ENCODE results near the gene OLFML1. TPM values are rescaled to one million over a fixed set of nuclear protein-coding genes. Genes with fewer than 3 reads are reported as not detected.

OLFML1 gene
- polyA plus RNA-seq, 1 donor from 2014 or later: not detected

- H3K79me2 ChIP-seq (replicated peaks; ENCODE audit: insufficient read depth, low read length): no peaks in the 10 kb centered on the region
- no peaks in the 10 kb centered on the region for H3K27me3 ChIP-seq (ENCODE audit: insufficient read depth, low read depth, low read length)
- H2AFZ ChIP-seq (ENCODE audit: low read depth, low read length): no peak overlapping the region
- TF ChIP-seq CTCF (IDR thresholded peaks at IDR 0.05; ENCODE audit: poor library complexity, severe bottlenecking) (no peak), POLR2AphosphoS5 (IDR thresholded peaks at IDR 0.05) (no peak), REST (IDR thresholded peaks at IDR 0.05; ENCODE audit: borderline replicate concordance) (no peak), RAD21 (conservative IDR thresholded peaks at IDR 0.05) (no peak), SMC3 (conservative IDR thresholded peaks at IDR 0.05; ENCODE audit: poor library complexity) (no peak), MXI1 (conservative IDR thresholded peaks at IDR 0.05; ENCODE audit: poor library complexity, severe bottlenecking) (no peak), EP300 (conservative IDR thresholded peaks at IDR 0.05; ENCODE audit: poor library complexity, severe bottlenecking) (no peak), EZH2 (IDR thresholded peaks at IDR 0.05; ENCODE audit: borderline replicate concordance, insufficient read depth, low read length, poor library complexity, severe bottlenecking) (no peak), TAF1 (IDR thresholded peaks at IDR 0.05; ENCODE audit: low read depth) (no peak)
- no peak overlapping the region for H3K27ac ChIP-seq (ENCODE audit: low read length)
- H3K9ac ChIP-seq (ENCODE audit: low read length): no peak overlapping the region
- no peaks in the 10 kb centered on the region for H3K36me3 ChIP-seq (ENCODE audit: insufficient read depth, low read length)
- no peak overlapping the region for H3K4me2 ChIP-seq (ENCODE audit: low read length)
- H4K20me1 ChIP-seq (ENCODE audit: insufficient read depth): no peaks in the 10 kb centered on the region
- H3F3A ChIP-seq (ENCODE audit: insufficient read depth, low read length, poor library complexity, severe bottlenecking): no peaks in the 10 kb centered on the region
- H3K9me3 ChIP-seq (ENCODE audit: low read length): no peaks in the 10 kb centered on the region
- no peaks in the 10 kb centered on the region for H3K9me2 ChIP-seq (ENCODE audit: insufficient read depth, low read length)
- no peak overlapping the region for H3K4me3 ChIP-seq (ENCODE audit: low read length)
These were observed 48.7 kb downstream of the OLFML1 start for GRCh38 chr11:7534042-7534378.

- Histone ChIP-seq H3K4me2 (ENCODE audit: low read length) (no peak overlapping the region), H3K27ac (ENCODE audit: low read length) (no peak overlapping the region), H3K9ac (ENCODE audit: low read length) (no peak overlapping the region), H2AFZ (ENCODE audit: low read depth, low read length) (no peak overlapping the region), H3K27me3 (ENCODE audit: insufficient read depth, low read depth, low read length) (no peaks in the 10 kb centered on the region), H3F3A (ENCODE audit: insufficient read depth, low read length, poor library complexity, severe bottlenecking) (no peaks in the 10 kb centered on the region), H3K36me3 (ENCODE audit: insufficient read depth, low read length) (no peaks in the 10 kb centered on the region), H3K79me2 (replicated peaks; ENCODE audit: insufficient read depth, low read length) (no peaks in the 10 kb centered on the region), H4K20me1 (ENCODE audit: insufficient read depth) (no peaks in the 10 kb centered on the region), H3K4me3 (ENCODE audit: low read length) (no peak overlapping the region), H3K9me3 (ENCODE audit: low read length) (no peaks in the 10 kb centered on the region), H3K9me2 (ENCODE audit: insufficient read depth, low read length) (no peaks in the 10 kb centered on the region)
- TF ChIP-seq SMC3 (conservative IDR thresholded peaks at IDR 0.05; ENCODE audit: poor library complexity): no peak
- TF ChIP-seq MXI1 (conservative IDR thresholded peaks at IDR 0.05; ENCODE audit: poor library complexity, severe bottlenecking): no peak
- no peak for TF ChIP-seq EZH2 (IDR thresholded peaks at IDR 0.05; ENCODE audit: borderline replicate concordance, insufficient read depth, low read length, poor library complexity, severe bottlenecking)
- no peak for TF ChIP-seq CTCF (IDR thresholded peaks at IDR 0.05; ENCODE audit: poor library complexity, severe bottlenecking)
- TF ChIP-seq POLR2AphosphoS5 (IDR thresholded peaks at IDR 0.05): no peak
- no peak for TF ChIP-seq RAD21 (conservative IDR thresholded peaks at IDR 0.05)
- TF ChIP-seq EP300 (conservative IDR thresholded peaks at IDR 0.05; ENCODE audit: poor library complexity, severe bottlenecking): no peak
- TF ChIP-seq REST (IDR thresholded peaks at IDR 0.05; ENCODE audit: borderline replicate concordance): no peak
These were observed 50.8 kb downstream of the OLFML1 start for GRCh38 chr11:7536100-7536499.

Data from neural cell (in vitro differentiated cells).